ENCODE data around the gene SLCO3A1.
"Not testable (repeated sequence)": the region's sequence is repeated elsewhere in the genome, so short reads cannot be mapped to it uniquely, and the experiment has no call there.

The SLCO3A1 gene

GRCh38 chr15:92170897-92171296, 317.4 kb downstream of the SLCO3A1 start:
- no peak for DNase-seq

- DNase-seq = no peak
Measured at GRCh38 chr15:92178911-92179310, 325.4 kb downstream of the SLCO3A1 start.

GRCh38 chr15:92184142-92184541, 330.6 kb downstream of the SLCO3A1 start:
- DNase-seq = no peak

- no peak for DNase-seq
Measured at GRCh38 chr15:92184679-92185230, 331.2 kb downstream of the SLCO3A1 start.

- no peak for DNase-seq
Measured at GRCh38 chr15:92187975-92188374, 334.5 kb downstream of the SLCO3A1 start.

- no peak for DNase-seq
Measured at GRCh38 chr15:92189166-92189565, 335.7 kb downstream of the SLCO3A1 start.

GRCh38 chr15:92195241-92195640, 341.7 kb downstream of the SLCO3A1 start:
- no peak for DNase-seq

- DNase-seq = no peak
Measured at GRCh38 chr15:92196342-92196741, 342.8 kb downstream of the SLCO3A1 start.

- no peak for DNase-seq
Measured at GRCh38 chr15:92197746-92198145, 344.2 kb downstream of the SLCO3A1 start.

- no peak for DNase-seq
Measured at GRCh38 chr15:92200891-92201290, 347.4 kb downstream of the SLCO3A1 start.

GRCh38 chr15:92205255-92205739, 351.8 kb downstream of the SLCO3A1 start:
- no peak for DNase-seq

GRCh38 chr15:92207601-92208000, 354.1 kb downstream of the SLCO3A1 start:
- DNase-seq = not testable (repeated sequence)

All from hippocampal formation (tissue), 2 donors.